ENCODE data around the gene HOXD9.

HOXD9 gene

DNA sequence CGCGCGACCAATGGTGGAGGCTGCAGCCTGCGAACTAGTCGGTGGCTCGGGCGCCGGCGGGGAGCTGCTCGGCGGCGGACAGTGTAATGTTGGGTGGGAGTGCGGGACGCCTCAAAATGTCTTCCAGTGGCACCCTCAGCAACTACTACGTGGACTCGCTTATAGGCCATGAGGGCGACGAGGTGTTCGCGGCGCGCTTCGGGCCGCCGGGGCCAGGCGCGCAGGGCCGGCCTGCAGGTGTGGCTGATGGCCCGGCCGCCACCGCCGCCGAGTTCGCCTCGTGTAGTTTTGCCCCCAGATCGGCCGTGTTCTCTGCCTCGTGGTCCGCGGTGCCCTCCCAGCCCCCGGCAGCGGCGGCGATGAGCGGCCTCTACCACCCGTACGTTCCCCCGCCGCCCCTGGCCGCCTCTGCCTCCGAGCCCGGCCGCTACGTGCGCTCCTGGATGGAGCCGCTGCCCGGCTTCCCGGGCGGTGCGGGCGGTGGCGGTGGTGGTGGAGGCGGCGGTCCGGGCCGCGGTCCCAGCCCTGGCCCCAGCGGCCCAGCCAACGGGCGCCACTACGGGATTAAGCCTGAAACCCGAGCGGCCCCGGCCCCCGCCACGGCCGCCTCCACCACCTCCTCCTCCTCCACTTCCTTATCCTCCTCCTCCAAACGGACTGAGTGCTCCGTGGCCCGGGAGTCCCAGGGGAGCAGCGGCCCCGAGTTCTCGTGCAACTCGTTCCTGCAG, at the start of gene HOXD9:
Gene HOXD9, plus strand, starts transcription at position 37 of the 728 bp plus-strand sequence. Its CDS starts 50 bp downstream, at position 87.
- Histone ChIP-seq H3K27ac (ENCODE audit: low read depth, low read length) (no peak within 1 kb of the TSS), H3K27me3 (ENCODE audit: control insufficient read depth, insufficient read depth, low read length) (peaks cover 100% of the 10 kb centered on the region), H3K4me3 (ENCODE audit: low read depth, low read length) (peak within 1 kb of the TSS; percentile 41; the same call in 1 of the 2 replicates), H3K9me3 (ENCODE audit: control insufficient read depth, insufficient read depth, low read length) (no peaks in the 10 kb centered on the region), H3K36me3 (ENCODE audit: control insufficient read depth, insufficient read depth, low read length) (no peaks in the 10 kb centered on the region), H3K9ac (ENCODE audit: low read depth, low read length) (no peak within 1 kb of the TSS), H3K4me1 (ENCODE audit: control insufficient read depth, insufficient read depth, low read length) (peaks cover 3% of the 10 kb centered on the region; the same call in 1 of the 2 replicates)

DNA sequence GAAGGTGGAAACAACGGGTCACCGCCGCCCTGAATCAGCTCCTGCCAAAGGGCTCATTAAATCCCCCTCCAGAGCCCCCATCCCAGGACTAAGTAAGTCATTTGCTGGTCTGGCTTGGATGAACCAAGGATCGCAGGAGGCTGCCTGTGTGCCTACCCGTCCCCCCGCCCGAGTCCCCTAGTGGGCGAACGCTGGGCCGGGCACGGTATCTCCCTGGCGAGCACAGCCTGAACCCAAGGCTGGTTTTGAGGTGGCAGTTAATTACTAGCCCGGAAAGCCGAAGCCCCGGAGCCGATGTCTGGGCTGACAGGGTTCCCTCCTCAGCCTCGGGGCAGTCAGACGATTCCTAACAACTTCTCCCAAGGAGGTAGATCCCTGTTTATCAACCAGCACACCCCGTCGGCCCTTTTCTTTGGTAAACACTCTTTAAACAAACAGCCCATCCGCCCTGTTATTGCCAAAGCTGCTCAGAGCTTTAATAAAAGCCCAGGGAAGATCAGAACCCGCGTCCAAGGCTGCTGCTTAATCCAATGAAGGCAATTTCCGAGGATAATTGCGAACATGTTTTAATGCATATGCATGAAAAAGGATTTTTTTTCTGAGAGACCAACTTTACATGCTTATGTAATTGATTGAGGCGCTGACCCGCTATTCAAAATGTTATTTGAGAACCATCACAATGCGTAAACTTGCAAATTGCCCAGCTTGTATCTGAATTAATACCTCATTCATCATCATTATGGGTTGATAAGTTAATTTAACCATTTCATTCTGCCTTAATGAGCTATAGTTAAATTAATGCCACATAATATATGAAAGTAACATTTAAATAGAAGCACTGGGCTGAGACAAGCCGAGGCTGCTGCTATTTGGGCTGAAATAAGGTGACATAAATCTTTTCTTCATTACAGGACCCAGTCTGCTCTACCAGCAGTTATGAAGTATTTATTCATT, 49.3 kb upstream of the HOXD9 start:
- Histone ChIP-seq H3K27me3 (ENCODE audit: control insufficient read depth, insufficient read depth, low read length) (peaks cover 100% of the 10 kb centered on the region), H3K9me3 (ENCODE audit: control insufficient read depth, insufficient read depth, low read length) (no peaks in the 10 kb centered on the region)

GRCh38 chr2:176074919-176075425, 47.5 kb upstream of the HOXD9 start:
- H3K27ac ChIP-seq (ENCODE audit: low read depth, low read length), result no peak overlapping the region
- H3K4me3 ChIP-seq (ENCODE audit: low read depth, low read length), result no peak overlapping the region
- H3K36me3 ChIP-seq (ENCODE audit: control insufficient read depth, insufficient read depth, low read length), result no peaks in the 10 kb centered on the region
- H3K9me3 ChIP-seq (ENCODE audit: control insufficient read depth, insufficient read depth, low read length), result no peaks in the 10 kb centered on the region
- peaks cover 100% of the 10 kb centered on the region for H3K27me3 ChIP-seq (ENCODE audit: control insufficient read depth, insufficient read depth, low read length)
- no peak overlapping the region for H3K9ac ChIP-seq (ENCODE audit: low read depth, low read length)
- H3K4me1 ChIP-seq (ENCODE audit: control insufficient read depth, insufficient read depth, low read length), result 0 out of 2 replicates have a peak, but pooled peaks cover 3% of the 10 kb centered on the region

More for the DNA sequence above, 49.3 kb upstream of the HOXD9 start:
- Histone ChIP-seq H3K4me3 (ENCODE audit: low read depth, low read length) (no peak overlapping the region), H3K36me3 (ENCODE audit: control insufficient read depth, insufficient read depth, low read length) (no peaks in the 10 kb centered on the region), H3K9ac (ENCODE audit: low read depth, low read length) (no peak overlapping the region), H3K27ac (ENCODE audit: low read depth, low read length) (no peak overlapping the region), H3K4me1 (ENCODE audit: control insufficient read depth, insufficient read depth, low read length) (peaks cover 7% of the 10 kb centered on the region; the same call in 1 of the 2 replicates)

GRCh38 chr2:176075481-176075880, 47.0 kb upstream of the HOXD9 start:
- H3K27ac ChIP-seq (ENCODE audit: low read depth, low read length), result no peak overlapping the region
- H3K36me3 ChIP-seq (ENCODE audit: control insufficient read depth, insufficient read depth, low read length), result no peaks in the 10 kb centered on the region
- peaks cover 98% of the 10 kb centered on the region for H3K27me3 ChIP-seq (ENCODE audit: control insufficient read depth, insufficient read depth, low read length)
- H3K4me1 ChIP-seq (ENCODE audit: control insufficient read depth, insufficient read depth, low read length), result 0 out of 2 replicates have a peak, but pooled peaks cover 3% of the 10 kb centered on the region
- H3K4me3 ChIP-seq (ENCODE audit: low read depth, low read length), result peak overlapping the region; percentile 39; the same call in 1 of the 2 replicates
- no peaks in the 10 kb centered on the region for H3K9me3 ChIP-seq (ENCODE audit: control insufficient read depth, insufficient read depth, low read length)
- no peak overlapping the region for H3K9ac ChIP-seq (ENCODE audit: low read depth, low read length)

- Histone ChIP-seq H3K27me3 (ENCODE audit: control insufficient read depth, insufficient read depth, low read length) (peaks cover 98% of the 10 kb centered on the region), H3K9ac (ENCODE audit: low read depth, low read length) (no peak overlapping the region), H3K36me3 (ENCODE audit: control insufficient read depth, insufficient read depth, low read length) (no peaks in the 10 kb centered on the region), H3K4me1 (ENCODE audit: control insufficient read depth, insufficient read depth, low read length) (0 out of 2 replicates have a peak, but pooled peaks cover 3% of the 10 kb centered on the region), H3K27ac (ENCODE audit: low read depth, low read length) (no peak overlapping the region), H3K4me3 (ENCODE audit: low read depth, low read length) (no peak overlapping the region), H3K9me3 (ENCODE audit: control insufficient read depth, insufficient read depth, low read length) (no peaks in the 10 kb centered on the region)
Observed at GRCh38 chr2:176076063-176076462, 46.5 kb upstream of the HOXD9 start.

GRCh38 chr2:176076796-176077195, 45.7 kb upstream of the HOXD9 start:
- Histone ChIP-seq H3K9ac (ENCODE audit: low read depth, low read length) (no peak overlapping the region), H3K9me3 (ENCODE audit: control insufficient read depth, insufficient read depth, low read length) (no peaks in the 10 kb centered on the region), H3K36me3 (ENCODE audit: control insufficient read depth, insufficient read depth, low read length) (no peaks in the 10 kb centered on the region), H3K27me3 (ENCODE audit: control insufficient read depth, insufficient read depth, low read length) (peaks cover 98% of the 10 kb centered on the region), H3K4me3 (ENCODE audit: low read depth, low read length) (no peak overlapping the region), H3K4me1 (ENCODE audit: control insufficient read depth, insufficient read depth, low read length) (0 out of 2 replicates have a peak, but pooled peaks cover 3% of the 10 kb centered on the region), H3K27ac (ENCODE audit: low read depth, low read length) (no peak overlapping the region)

- H3K9ac ChIP-seq (ENCODE audit: low read depth, low read length), result no peak overlapping the region
- no peaks in the 10 kb centered on the region for H3K36me3 ChIP-seq (ENCODE audit: control insufficient read depth, insufficient read depth, low read length)
- peaks cover 98% of the 10 kb centered on the region for H3K27me3 ChIP-seq (ENCODE audit: control insufficient read depth, insufficient read depth, low read length)
- H3K4me1 ChIP-seq (ENCODE audit: control insufficient read depth, insufficient read depth, low read length), result 0 out of 2 replicates have a peak, but pooled peaks cover 3% of the 10 kb centered on the region
- H3K27ac ChIP-seq (ENCODE audit: low read depth, low read length), result no peak overlapping the region
- no peaks in the 10 kb centered on the region for H3K9me3 ChIP-seq (ENCODE audit: control insufficient read depth, insufficient read depth, low read length)
- H3K4me3 ChIP-seq (ENCODE audit: low read depth, low read length), result peak overlapping the region; percentile 43; the same call in 1 of the 2 replicates
Observed at GRCh38 chr2:176078541-176079284, 43.8 kb upstream of the HOXD9 start.

DNA sequence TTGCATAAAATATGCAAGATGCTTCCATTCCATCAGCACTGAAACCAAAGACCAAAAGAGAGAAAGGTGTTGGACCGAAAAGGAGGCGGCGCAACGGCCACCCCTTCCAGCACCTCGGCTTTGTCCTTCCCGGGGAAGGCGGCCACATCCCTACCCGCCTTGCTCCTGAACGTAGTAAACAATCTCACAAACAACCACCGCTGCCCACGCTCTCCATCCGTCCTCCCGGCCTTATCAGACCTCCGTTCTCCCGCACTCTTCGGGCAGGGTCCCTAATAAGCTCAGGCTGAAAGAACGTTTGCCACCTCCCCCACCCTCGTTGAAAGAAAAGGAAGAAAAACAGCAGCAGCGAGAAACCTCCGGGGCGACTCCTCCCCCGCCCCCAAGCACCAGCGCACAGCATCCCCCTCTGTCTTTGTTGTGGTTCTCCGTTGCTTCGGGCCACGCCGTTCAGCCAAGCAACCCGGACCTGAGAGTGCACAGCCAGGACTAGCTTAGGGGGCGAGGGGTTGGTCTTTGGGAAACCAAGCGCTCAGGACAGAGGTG, 43.2 kb upstream of the HOXD9 start:
- Histone ChIP-seq H3K27me3 (ENCODE audit: control insufficient read depth, insufficient read depth, low read length) (peaks cover 98% of the 10 kb centered on the region), H3K36me3 (ENCODE audit: control insufficient read depth, insufficient read depth, low read length) (no peaks in the 10 kb centered on the region), H3K4me1 (ENCODE audit: control insufficient read depth, insufficient read depth, low read length) (0 out of 2 replicates have a peak, but pooled peaks cover 3% of the 10 kb centered on the region), H3K4me3 (ENCODE audit: low read depth, low read length) (peak overlapping the region; percentile 43; the same call in 1 of the 2 replicates), H3K27ac (ENCODE audit: low read depth, low read length) (no peak overlapping the region), H3K9ac (ENCODE audit: low read depth, low read length) (no peak overlapping the region), H3K9me3 (ENCODE audit: control insufficient read depth, insufficient read depth, low read length) (no peaks in the 10 kb centered on the region)

DNA sequence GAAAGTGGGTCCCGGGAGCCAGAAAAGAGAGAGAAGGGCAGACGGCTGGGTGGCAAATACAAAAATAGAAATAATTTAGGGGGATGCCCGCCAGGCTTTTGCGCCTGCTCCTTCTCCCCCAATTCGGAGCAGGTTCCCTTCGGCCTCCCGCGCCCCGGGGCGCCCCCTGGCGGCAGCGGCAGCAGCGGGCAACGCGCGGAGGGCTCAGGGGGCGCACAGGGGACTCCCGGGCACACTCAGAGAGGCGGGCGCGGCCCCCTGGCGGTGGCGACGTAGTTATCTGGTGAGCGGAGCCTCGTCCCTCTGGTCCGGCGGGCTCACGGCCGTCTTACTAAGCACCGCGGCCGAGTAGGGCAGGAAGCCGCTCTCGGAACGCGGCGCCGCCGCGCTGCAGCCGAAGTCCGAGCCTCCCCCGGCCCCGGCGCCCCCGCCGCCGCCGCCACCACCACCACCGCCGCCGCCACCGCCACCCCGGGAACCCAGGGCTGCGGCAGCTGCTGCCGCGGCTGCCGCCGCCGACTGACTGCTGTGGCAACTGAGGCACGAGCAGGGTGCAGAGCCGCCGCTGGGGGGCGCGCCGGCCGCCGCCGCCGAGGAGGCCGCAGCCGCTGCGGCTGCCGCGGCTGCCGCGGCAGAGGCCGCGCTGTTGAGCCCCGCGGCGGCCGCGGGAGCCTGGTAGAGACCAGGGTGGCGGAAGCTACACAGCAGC, 42.5 kb upstream of the HOXD9 start:
- peaks cover 98% of the 10 kb centered on the region for H3K27me3 ChIP-seq (ENCODE audit: control insufficient read depth, insufficient read depth, low read length)
- no peak overlapping the region for H3K27ac ChIP-seq (ENCODE audit: low read depth, low read length)
- peaks cover 3% of the 10 kb centered on the region; the same call in 1 of the 2 replicates for H3K4me1 ChIP-seq (ENCODE audit: control insufficient read depth, insufficient read depth, low read length)
- no peaks in the 10 kb centered on the region for H3K9me3 ChIP-seq (ENCODE audit: control insufficient read depth, insufficient read depth, low read length)
- peak overlapping the region; percentile 49 for H3K4me3 ChIP-seq (ENCODE audit: low read depth, low read length)
- H3K9ac ChIP-seq (ENCODE audit: low read depth, low read length), result no peak overlapping the region
- H3K36me3 ChIP-seq (ENCODE audit: control insufficient read depth, insufficient read depth, low read length), result no peaks in the 10 kb centered on the region
